ENCODE measurements around the gene TSPAN17.

Gene TSPAN17

DNA sequence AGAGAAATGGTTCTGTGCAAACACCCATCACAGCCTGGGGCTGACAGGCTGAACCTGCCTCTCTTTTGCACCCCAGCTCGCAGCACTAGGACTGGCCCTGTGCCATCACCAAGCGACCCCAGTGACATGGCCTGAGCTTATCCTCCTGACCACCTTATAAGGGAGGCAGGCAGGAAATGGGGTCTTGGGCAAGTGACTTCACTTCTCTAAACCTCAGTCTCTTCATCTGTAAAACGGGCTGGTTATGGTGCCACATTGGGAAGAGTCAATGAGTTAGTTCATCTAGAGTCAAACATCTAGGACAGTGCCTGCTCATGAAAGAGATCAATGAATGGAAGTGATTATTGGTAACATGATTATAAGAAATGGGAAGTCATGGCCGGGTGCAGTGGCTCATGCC lies 23.1 kb upstream of the TSPAN17 start:
- no peak for DNase-seq

DNA sequence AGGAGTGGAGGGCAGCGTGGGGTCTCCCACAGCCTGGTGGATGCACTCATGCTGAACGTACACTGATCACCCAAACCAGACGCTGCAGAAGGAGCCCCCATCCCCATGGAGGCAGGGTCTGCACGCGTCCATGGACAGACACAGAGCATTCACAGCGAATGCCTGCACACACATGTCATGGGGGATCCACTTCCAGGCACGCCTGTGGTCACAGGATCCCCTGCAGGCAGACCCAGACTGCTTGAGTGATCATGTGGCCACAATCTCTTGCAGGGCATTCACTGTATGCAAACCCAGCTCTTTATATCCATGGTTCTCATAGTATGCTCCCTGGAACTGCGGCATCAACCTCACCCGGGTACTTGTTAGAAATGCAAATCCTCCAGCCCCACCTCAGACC lies 22.3 kb upstream of the TSPAN17 start:
- DNase-seq = no peak

DNA sequence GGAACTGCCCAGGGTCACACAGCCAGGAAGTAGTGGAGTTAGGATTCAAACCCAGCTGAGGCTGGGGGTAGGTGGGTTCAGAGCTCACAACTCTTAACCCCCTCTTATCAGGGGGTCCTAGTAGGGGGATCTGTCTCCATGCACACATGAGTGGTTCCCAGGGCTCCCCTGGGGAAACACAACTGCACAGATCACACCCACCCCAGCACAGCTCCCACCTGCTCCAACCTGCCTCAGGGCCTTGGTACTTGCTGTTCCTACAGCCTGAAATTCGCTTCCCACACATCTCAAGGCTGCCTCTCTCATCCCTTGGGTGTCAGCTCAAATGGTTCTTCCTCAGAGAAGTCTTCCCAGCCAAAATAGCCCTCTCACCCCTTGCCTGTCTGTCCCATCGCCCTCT lies 21.8 kb upstream of the TSPAN17 start:
- no peak for DNase-seq

DNA sequence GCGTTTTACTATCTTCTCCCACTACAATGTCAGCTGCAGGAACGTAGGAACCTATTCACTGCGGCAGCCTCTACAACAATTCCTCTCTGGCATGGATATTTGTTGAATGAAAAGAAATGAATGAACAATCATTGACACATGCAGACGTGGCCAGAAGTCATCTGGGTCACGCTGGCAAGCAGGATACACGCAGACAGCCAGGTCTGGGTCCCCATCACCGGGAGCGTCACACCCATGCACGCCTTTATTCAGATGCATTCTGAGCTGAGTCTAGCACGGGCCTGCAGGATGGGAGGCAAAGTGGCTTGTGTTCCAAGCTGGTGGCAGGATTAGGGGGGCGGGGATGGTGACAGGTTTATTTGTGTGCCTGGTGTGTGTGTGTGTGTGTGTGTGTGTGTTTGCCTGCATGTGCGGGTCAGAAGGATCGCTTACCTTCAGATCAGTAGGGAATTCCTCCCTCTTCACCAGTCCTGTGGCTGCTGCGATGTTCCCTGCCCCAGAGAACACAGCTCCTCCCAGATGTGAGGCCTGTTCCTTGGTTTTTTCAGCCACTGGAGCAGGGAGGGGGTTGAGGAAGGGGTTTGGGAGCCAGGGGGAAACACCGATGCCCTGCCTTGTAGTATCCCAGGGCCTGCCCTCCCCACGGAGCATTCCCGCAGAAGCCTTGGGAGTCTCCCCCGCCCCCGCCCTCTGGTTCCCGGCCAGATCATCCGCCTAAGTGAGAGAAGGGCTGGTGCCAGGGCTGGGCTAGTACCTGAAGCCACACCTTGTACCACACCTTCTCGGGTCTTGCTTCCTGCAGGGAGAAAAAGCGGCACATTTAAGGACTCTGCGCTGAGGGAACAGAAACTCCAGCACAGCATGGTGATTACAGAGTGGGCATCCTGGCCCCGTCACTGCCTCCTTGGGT lies 21.1 kb upstream of the TSPAN17 start:
- DNase-seq = no peak

DNA sequence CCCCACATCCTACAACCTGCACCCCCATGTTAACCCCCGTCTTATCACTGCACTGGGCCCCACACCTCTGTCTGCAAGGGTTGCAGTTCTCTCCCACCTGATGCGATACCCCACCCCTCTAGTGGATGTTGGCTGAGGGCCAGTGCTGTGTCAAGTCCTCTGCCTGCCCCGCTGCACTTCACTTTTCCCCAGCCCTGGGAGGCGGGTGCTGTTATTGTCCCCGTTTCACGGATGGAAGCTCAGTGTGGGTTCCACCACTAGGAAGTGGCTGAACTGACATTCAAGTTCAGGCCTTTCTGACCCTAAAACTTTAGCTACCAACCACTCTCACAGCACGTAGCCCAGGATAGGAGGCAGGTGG lies 20.4 kb upstream of the TSPAN17 start:
- DNase-seq = no peak

DNA sequence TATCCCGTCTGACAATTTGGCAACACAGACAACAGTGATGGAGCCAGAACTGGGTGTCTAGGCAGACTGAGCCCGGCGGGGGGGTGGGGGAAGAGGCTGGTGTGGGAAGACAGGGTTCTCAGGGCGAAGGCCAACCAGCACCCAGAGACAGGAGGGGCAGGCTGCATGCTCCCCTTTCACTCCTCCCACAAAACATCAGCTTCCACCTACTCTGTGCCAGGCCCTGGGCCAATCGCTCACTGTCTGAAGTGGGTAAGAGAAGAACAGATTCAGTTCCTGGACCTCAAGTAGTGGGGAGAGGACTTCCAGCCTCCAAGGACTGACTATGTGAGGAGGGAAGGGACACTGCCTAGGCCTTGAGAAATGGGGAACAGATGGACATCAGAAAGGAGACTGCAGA lies 19.7 kb upstream of the TSPAN17 start:
- no peak for DNase-seq

DNA sequence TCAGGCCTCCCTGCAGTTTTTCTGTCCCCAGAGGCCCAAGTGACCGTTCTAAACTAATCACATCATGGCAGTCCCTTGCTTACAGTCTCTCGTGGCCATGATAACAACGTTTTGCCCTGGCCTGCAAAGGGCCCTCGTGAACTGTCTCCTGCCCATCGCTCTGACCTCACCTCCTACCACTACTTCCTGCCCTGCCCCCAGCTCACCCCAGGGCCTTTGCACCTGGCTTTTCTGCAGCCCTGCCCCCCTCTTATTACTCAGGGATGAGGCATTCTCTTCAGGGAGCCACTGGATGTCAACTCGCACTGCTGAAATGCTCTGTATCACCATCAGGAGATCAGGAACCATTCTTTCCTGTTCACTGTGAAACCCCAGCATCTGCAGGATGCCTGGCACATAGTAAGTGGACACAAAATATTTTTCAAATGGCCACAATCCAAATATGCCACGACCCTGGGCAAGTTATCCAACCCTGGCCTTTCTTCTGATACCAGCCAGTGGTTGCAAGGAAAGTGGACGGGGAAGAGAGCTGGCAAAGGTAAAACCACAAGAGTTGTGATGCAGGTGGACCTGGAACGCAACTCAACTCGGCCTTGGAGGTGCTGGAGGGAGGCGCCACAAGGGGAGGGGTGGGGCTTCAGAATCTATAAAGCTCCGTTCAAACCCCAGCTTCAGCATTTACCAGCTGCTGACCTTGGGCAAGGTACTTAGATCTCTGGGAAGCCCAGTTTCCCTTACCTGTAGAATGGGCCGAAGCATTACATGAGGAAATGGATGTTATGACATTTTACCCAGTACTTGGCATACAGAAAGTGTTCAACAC lies 18.7 kb upstream of the TSPAN17 start:
- no peak for DNase-seq

DNA sequence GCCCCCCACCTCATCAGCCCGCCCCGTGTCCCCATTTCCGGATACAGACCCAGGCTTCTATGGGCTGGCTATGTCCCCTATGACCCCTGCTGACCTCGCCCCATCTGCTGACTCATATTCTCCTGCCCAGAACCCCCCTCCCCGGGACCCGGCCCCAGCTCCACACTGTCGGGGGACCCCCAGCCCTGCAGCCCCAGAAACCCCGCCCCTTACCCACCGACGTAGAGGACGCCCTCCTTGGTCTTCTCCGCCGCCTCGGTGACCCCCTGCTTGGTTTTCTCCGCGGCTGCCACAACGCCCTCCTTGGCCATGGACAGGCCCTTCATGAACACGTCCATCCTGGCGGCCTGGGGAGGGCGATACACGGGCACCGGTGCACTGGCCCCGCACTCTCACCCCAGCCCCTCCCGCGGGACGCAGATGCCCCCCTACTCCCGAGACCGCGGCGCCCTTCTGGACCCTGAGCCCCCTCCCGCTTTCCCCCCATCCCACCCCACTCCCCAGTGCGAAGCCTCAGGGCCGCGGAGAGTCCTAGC lies 17.9 kb upstream of the TSPAN17 start:
- no peak for DNase-seq

DNA sequence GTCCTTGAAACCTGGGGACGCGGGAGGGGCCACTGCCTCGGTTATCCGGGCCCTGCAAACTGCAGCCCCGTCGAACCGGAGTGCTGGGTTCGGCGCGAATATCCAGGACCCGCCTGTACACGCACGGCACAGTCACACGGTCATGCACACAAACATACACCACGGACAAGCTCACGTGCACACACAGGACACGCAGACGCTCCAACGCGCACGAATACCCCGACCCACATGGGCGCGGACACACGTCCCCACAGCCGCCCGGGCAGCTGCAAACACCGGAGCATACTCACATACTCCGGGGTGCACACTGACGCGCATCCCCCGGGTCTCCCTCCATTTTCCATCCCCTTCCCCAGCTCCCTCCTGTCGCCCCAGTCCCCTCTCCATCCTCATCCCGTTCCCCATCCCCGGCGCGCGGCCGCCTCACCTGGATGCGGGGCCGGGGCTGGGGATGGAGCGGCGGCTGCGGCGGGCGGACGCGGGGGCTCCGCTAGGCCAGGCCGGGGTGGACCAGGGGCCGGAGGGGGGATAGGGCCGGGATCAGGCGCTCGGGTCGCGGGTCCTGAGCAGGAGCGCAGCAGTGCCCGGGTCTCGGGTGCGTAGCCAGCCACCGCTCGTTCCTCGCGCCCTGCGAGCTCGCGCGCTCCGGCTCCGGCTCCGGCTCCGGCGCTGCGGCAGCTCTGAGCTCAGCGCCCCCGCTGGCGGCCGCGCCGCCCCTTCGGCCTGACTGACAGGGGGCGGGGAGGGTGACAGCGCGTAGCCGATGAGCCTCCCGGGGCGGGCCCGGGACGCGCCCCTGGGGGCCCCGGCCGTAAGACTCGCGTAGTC lies 17.2 kb upstream of the TSPAN17 start, which contains the start of the genes EIF4E1B and SNCB:
EIF4E1B (plus strand) TSS at position 823 of the 828 bp plus-strand sequence. CDS start 12,113 bp downstream, outside the sequence.
SNCB (minus strand) TSS at position 682 of the 828 bp plus-strand sequence. CDS start 880 bp downstream, outside the sequence.
- DNase-seq = peak; percentile 76

DNA sequence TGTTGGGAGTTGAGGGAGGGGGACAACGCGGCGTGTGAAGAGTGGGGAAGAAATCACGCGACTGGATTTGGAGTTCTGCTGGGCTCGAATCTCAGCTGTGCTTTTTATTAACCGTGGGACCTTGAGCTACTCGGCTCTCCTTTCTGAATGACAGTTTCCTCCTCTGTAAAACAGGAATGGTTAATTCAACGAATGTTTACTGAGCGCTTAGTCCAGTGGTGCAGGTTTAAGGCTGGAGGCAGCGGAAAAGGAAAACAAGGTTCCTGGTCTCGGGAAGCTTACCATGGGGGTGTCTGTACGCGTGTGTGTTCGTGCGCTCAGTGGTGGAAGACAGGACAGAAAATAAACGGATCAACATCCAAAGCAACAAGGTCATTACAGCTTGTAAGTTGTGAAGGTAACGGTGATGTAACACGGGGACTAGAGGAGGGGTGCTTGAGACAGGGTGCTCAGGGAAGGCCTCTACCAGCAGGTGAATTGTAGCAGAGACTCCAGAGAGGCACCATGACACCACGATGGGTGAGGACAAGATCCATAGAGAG lies 16.5 kb upstream of the TSPAN17 start:
- DNase-seq = no peak

DNA sequence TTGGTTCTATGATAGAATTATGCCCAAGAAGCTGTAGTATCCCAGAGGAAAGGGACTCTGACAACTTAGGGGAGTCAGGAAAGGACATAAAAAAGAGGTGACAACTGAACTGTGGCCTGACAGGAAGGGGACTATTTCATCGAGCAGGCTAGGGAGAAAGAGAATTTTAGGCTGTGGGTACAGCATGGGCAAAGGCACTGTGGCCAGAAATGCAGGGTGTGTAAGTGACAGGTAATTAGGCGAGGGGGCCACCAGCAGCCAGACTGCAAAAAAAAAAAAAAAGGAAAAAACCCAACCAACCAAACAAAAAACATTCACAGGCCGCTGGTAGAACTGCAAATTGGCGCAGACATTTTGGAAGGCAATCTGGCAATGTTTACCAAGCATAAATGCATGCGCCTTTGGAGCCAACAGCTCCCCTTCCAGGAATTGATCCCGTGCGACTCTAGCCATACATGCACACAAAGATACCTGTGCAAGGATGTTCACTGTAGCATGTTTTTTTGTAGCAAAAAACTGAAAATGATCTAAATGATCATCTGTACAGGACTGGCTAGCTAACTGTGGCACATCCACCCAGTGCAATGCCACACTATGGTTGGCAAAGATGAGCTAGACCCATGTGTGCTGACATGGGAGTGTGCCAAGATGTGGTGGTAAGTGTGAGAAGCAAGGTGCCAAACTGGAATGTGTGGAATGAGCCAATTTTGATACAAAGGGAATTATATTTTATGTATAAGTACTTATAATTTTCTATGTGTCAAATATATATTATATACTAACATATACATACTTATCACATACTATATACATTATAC lies 15.7 kb upstream of the TSPAN17 start:
- DNase-seq = no peak

DNA sequence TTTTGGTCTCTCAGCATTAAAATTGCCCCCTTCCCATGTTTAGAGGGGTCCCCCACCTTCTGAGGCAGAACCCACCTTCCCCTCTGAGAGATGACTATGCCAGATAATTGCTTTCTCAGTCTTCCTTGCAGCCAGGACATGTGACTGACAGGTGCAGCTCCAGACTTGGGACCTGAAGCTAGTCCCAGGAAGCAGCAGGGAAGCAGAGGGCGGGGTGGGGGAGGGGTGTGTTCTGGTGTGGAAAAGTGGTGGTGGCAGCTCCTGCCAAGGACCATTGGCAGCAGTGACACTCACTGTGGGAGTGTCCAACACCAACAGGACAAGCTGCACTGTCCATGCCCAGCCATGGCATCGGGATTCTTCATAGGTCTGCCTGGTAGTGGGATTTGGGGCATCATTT lies 14.5 kb upstream of the TSPAN17 start:
- DNase-seq = no peak

DNA sequence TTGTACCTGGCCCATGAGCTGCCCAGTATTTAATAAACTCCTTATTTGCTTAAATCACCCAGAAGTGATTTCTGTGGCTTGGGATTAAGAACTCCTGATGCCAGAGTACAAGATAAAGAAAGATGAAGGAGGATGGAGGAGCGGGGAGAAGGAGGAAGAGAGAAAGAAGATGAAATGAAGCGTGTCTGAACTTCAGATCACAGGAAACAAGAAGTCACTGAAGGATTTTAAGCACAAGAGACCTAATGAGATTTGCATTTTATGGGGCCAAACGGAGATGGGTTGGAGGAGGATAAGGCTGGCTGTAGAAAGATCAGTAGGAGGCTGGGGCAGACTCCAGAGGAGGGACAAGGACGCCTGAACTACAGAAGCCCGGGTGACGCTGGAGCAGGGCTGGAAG lies 13.7 kb upstream of the TSPAN17 start:
- no peak for DNase-seq

DNA sequence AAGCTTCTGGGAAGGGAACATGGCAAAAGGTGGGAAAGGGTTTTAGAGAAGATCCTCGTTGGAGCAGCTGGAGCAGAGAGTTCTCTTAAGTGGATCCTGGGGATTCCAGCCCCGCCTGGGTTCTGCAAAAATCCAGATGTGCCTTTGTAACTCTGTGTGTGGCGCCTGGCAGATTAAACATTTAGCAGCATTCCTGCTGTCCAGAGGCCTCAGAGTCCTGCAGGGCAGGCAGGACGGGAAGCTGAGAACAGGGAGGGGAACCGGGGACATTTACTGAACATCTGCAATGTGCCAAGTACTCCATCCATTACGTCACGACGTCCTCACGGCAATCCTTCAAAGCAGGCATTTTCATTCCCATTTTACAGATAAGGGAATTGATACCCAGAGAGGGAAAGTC lies 10.9 kb upstream of the TSPAN17 start:
- no peak for DNase-seq

DNA sequence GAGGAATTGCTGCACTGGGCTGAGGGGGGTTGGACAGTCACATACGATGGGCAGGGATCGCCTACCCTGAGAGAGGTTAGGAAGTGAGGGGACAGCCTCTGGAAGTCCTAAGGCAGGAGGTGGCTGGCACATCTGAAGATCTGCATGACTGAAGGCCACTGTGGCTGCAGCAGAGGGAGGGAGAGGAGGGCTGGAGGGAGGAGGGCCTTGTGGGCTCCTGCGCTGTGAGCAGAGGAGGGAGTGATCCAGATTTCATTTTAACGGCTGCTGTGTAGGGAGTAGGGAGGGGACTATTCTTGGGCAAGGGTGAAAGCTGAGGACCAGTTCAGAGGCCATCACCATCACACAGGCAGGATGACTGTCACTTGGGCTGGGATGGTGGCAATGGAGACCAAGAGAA lies 9.7 kb upstream of the TSPAN17 start:
- DNase-seq = no peak

DNA sequence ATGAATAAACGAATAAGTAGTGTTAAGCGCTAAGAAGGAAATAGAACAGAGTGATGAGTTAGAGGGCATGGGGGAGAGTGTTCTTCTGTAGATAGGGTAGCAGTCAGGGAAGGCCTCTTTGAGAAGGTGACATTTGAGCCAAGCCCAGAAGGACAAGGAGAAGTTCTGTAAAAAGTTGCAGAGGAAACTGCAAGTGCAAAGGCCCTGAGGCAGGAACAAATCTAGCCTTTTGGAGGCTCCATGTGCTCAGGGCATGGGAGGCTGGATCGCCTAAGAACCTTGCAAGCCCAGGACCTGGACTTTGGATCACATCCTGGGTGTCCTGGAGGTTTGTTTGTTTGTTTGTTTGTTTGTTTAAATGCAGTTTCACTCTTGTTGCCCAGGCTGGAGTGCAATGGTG lies 8.8 kb upstream of the TSPAN17 start:
- no peak for DNase-seq

DNA sequence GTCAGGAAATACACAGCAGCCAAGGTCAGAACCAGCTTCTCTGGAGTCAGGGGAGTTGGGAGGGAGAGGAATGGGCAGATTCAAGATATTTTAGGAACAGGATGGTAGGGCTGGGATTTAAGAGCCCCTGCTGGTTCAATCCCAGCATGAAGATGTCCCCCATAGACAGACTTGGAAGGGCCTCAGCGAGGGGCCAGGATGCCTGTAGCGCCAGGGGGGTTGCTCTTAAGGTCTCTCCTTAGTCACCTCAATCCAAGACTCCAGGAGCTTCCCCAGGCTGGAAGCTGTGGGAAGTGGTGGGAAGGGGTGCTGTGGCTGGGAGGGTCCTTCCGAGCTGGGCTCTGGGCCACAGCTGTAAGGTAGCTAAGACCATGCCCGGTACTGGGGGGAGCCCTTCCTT lies 8.1 kb upstream of the TSPAN17 start:
- no peak for DNase-seq

DNA sequence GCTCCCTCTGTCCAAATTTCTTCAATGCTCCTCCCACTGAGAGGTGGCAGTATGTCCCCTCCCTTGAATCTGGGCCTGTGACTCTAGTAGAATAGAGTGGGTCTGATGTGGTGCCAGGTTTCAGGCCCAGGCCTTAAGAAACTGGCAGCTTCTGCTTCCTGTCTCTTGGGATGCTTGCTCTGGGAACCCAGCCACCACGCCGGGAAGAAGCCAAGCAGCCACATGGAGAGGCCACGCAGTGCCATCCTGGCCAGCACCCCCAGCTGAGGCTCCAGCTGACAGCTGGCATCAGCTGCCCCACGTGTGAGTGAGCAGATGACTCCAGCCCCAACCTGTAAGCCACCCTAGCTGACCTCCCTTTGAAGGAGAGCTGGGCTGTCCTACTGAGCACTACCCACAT lies 7.3 kb upstream of the TSPAN17 start:
- DNase-seq = no peak

DNA sequence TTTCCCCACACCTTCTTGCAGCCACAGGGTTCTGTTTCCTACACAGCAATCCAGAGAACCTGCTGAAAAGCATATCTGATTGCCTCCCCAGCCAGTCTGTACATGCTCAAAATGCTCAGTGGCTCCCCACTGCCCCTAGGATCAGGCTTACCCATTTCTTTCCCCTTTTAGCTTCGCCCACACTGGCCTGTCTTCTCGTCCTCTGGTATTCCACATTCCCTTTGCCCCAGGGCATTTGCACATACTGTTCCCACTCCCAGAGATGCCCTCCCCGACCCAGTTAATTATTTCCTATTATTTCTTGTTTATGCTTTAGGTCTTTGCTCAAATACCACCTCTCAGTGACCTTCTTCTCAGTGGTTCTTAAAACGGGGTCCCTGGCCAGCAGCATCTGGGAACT lies 6.7 kb upstream of the TSPAN17 start:
- DNase-seq = no peak

DNA sequence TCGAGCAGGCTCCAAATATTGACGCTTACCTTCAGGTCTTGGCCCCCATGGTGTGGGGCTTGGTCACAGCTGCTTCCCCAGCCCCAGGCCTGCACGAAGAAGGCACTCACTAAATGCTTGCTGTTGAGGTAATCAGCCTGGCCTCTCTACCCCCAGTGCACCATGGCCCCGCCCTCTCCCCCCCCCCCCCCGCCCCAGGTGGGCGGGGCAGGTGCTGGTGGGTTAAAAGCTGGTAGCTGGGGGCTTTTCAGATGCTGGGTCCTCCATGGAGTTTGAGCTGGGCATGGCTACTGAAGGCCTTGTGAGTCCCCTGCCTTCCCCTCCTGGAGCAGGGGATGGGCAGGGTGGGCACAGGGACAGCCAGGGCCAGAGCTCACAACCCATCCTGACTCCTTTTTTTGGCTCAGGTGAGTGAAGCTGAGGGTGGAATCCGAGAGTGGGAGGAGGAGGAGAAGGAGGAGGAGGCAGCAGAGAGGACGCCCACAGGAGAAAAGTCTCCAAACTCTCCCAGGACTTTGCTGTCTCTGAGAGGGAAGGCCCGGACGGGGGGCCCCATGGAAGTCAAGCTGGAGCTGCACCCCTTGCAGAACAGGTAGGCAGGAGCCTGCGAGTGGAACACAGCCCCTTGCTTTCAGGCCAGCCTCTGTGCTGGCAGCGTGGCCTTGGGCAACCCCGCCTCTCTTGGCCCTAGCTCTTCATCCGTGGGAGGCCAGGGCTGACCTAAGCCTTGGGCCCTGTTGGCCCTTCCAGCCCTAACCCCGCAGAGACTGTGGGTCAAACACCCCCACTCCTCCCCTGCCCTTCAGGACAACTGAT lies 4.4 kb upstream of the TSPAN17 start:
- no peak for DNase-seq

All from islet precursor cell (in vitro differentiated cells).